NCI-H1694 (cell line): ENCODE results near the gene ATG4B.
A peak's percentile ranks its signal among the peaks of the same experiment; 100 is the strongest.

Experiments used
- DNase-seq: peaks from one replicate; lab custom pipeline; 2025; lab: John Stamatoyannopoulos, UW

ATG4B gene

GRCh38 chr2:241690202-241690717, 52.8 kb downstream of the ATG4B start:
- DNase-seq, result no peak

- no peak for DNase-seq
Observed at GRCh38 chr2:241692448-241692847, 55.0 kb downstream of the ATG4B start.

GRCh38 chr2:241695651-241696050, 58.2 kb downstream of the ATG4B start:
- no peak for DNase-seq

GRCh38 chr2:241701149-241701398, 63.6 kb downstream of the ATG4B start:
- DNase-seq, result peak; percentile 92

- peak; percentile 87 for DNase-seq
Observed at GRCh38 chr2:241701399-241702154, 64.1 kb downstream of the ATG4B start, which contains the start of gene ING5. Gene ING5, plus strand, starts transcription at chr2:241702039. Its CDS starts 27 bp downstream, at chr2:241702066.

GRCh38 chr2:241702155-241703031, 64.9 kb downstream of the ATG4B start:
- peak; percentile 51 for DNase-seq

- DNase-seq, result peak; percentile 17
Observed at GRCh38 chr2:241703032-241703604, 65.6 kb downstream of the ATG4B start.

- no peak for DNase-seq
Observed at GRCh38 chr2:241706537-241706936, 69.0 kb downstream of the ATG4B start.

- DNase-seq, result no peak
Observed at GRCh38 chr2:241708879-241709278, 71.4 kb downstream of the ATG4B start.

- no peak for DNase-seq
Observed at GRCh38 chr2:241719093-241719492, 81.6 kb downstream of the ATG4B start.

GRCh38 chr2:241720099-241720498, 82.6 kb downstream of the ATG4B start:
- DNase-seq, result no peak

GRCh38 chr2:241720560-241720959, 83.1 kb downstream of the ATG4B start:
- DNase-seq, result no peak

- DNase-seq, result no peak
Observed at GRCh38 chr2:241721852-241722251, 84.4 kb downstream of the ATG4B start.

GRCh38 chr2:241722896-241723454, 85.5 kb downstream of the ATG4B start:
- no peak for DNase-seq
